Endothelial cell of umbilical vein (primary cell): ENCODE measurements around the gene TIAM1. TPM values are rescaled to one million over a fixed set of nuclear protein-coding genes. Genes with fewer than 3 reads are reported as not detected.

Experiments used
- BruUV-seq: library from RNA; stranded (reverse); fragments of 400-500 nt; replicated peaks from 2 replicates; lab custom pipeline; 2021; lab: Mats Ljungman, UMichigan
- CTCF ChIA-PET: fragments of 300-600, 350-600 bp; sonication (Branson Sonifier 250); formaldehyde crosslinking; loops from one replicate; lab custom pipeline; 2021; ENCODE audit warnings: antibody characterized with exemption, inconsistent platforms; lab: Charles Lee
- POLR2A ChIA-PET: fragments of 300-600, 350-600 bp; sonication (Branson Sonifier 250); formaldehyde crosslinking; loops from one replicate; lab custom pipeline; 2021; ENCODE audit warnings: antibody characterized with exemption, inconsistent platforms; lab: Charles Lee
- DNase-seq: peaks from one replicate; pipeline ENCODE4 v3.0.0-alpha.2; 2011; ENCODE audit warnings: low read depth, low spot score
- FAIRE-seq: peaks from 2 replicates; lab custom pipeline; 2011; peaks lifted over from hg19 to GRCh38; lab: Jason Lieb, UNC
- H2AFZ ChIP-seq: 2 replicates; pipeline ENCODE4 v1.6.0; 2012; ENCODE audit warnings: low read depth, low read length, control low read depth, inconsistent platforms
- H3K27ac ChIP-seq: 2 replicates; pipeline ENCODE4 v1.5.1; 2011; ENCODE audit warnings: low read depth, mild to moderate bottlenecking, control low read depth, low read length, moderate library complexity; ENCODE audit not compliant: insufficient read depth
- H3K27me3 ChIP-seq, 2 experiments: 2 replicates each; pipeline versions ENCODE4 v1.6.0 to v1.6.1; 2011; ENCODE audit warnings: low read length in 2 of 2, mixed read lengths in 1 of 2; ENCODE audit not compliant: control insufficient read depth in 2 of 2, insufficient read depth in 2 of 2
- H3K36me3 ChIP-seq, 2 experiments: 2 replicates in 1 of 2; 3 replicates in 1 of 2; pipeline ENCODE4 v1.5.1; 2011; ENCODE audit warnings: low read length in 2 of 2, mild to moderate bottlenecking in 1 of 2, moderate library complexity in 1 of 2; ENCODE audit not compliant: control insufficient read depth in 2 of 2, insufficient read depth in 2 of 2; ENCODE audit errors: extremely low read depth in 1 of 2
- H3K4me1 ChIP-seq: 3 replicates; pipeline ENCODE4 v1.5.1; 2011; ENCODE audit warnings: mild to moderate bottlenecking, low read length; ENCODE audit not compliant: control insufficient read depth, insufficient read depth; ENCODE audit errors: extremely low read depth
- H3K4me2 ChIP-seq: 2 replicates; pipeline ENCODE4 v1.6.1; 2011; ENCODE audit warnings: low read length, control low read depth, mixed read lengths; ENCODE audit not compliant: insufficient read depth
- H3K4me3 ChIP-seq, 3 experiments: fragments of 200-600 bp in 1 of 3; sonication (generic), shearing (Covaris generic) in 1 of 3; replicated peaks in 1 of 3; 2 replicates each; pipeline ENCODE4 v1.5.1; 2011 to 2016; ENCODE audit warnings: control low read depth in 3 of 3, low read length in 3 of 3, mild to moderate bottlenecking in 2 of 3, inconsistent platforms in 1 of 3, low read depth in 1 of 3, moderate library complexity in 1 of 3; ENCODE audit not compliant: insufficient read depth in 1 of 3
- H3K79me2 ChIP-seq: 2 replicates; pipeline ENCODE4 v1.6.0; 2012; ENCODE audit warnings: low read length, inconsistent platforms; ENCODE audit not compliant: control insufficient read depth, insufficient read depth
- H3K9ac ChIP-seq: replicated peaks from 2 replicates; pipeline ENCODE3; 2011; ENCODE audit warnings: low read length, control low read depth; ENCODE audit not compliant: insufficient read depth; ENCODE audit errors: extremely low read depth
- H3K9me1 ChIP-seq: replicated peaks from 3 replicates; pipeline ENCODE4 v1.6.0; 2011; ENCODE audit warnings: mild to moderate bottlenecking, low read length; ENCODE audit not compliant: control insufficient read depth, insufficient read depth; ENCODE audit errors: extremely low read depth
- H3K9me3 ChIP-seq: replicated peaks from 2 replicates; pipeline ENCODE4 v1.5.1; 2012; ENCODE audit warnings: low read length, inconsistent platforms; ENCODE audit not compliant: control insufficient read depth, insufficient read depth
- H4K20me1 ChIP-seq: replicated peaks from 2 replicates; pipeline ENCODE3; 2011; ENCODE audit warnings: mild to moderate bottlenecking, low read length; ENCODE audit not compliant: control insufficient read depth, insufficient read depth; ENCODE audit errors: extremely low read depth
- CTCF ChIP-seq, 2 donors: IDR thresholded peaks; 1 replicate in 1 of 2; 2 replicates in 1 of 2; pipeline ENCODE4 v1.5.1; 2011; ENCODE audit warnings: low read length in 2 of 2, mild to moderate bottlenecking in 2 of 2, moderate library complexity in 2 of 2, control low read depth in 1 of 2, inconsistent platforms in 1 of 2, low read depth in 1 of 2; ENCODE audit not compliant: insufficient read depth in 1 of 2; ENCODE audit errors: extremely low read depth in 1 of 2
- EZH2 ChIP-seq: IDR thresholded peaks from 2 replicates; pipeline ENCODE4 v1.6.1; 2012; ENCODE audit warnings: borderline replicate concordance, low read depth, mild to moderate bottlenecking, moderate library complexity, low read length, inconsistent platforms; ENCODE audit not compliant: severe bottlenecking
- FOS ChIP-seq: IDR thresholded peaks from 2 replicates; pipeline ENCODE4 v1.6.1; 2011; ENCODE audit warnings: mild to moderate bottlenecking, low read length, moderate library complexity, borderline replicate concordance; ENCODE audit not compliant: insufficient read depth
- GATA2 ChIP-seq: IDR thresholded peaks from 2 replicates; pipeline ENCODE4 v1.7.0; 2011; ENCODE audit warnings: low read depth, mild to moderate bottlenecking, moderate library complexity, mixed read lengths, low read length; ENCODE audit not compliant: insufficient read length, insufficient read depth
- JUN ChIP-seq: IDR thresholded peaks from 2 replicates; pipeline ENCODE4 v1.6.1; 2011; ENCODE audit warnings: borderline replicate concordance, low read depth; ENCODE audit not compliant: insufficient read length, insufficient read depth
- MAX ChIP-seq: IDR thresholded peaks from 2 replicates; pipeline ENCODE4 v1.6.1; 2011; ENCODE audit not compliant: insufficient read depth, insufficient read length
- MYC ChIP-seq: IDR thresholded peaks from one replicate; pipeline ENCODE4 v1.6.1; 2011; ENCODE audit warnings: mild to moderate bottlenecking, low read depth, low read length
- POLR2A ChIP-seq: IDR thresholded peaks from 2 replicates; pipeline ENCODE4 v1.6.1; 2012; ENCODE audit warnings: low read depth, mild to moderate bottlenecking, control low read depth, low read length
- POLR2AphosphoS5 ChIP-seq: IDR thresholded peaks from 2 replicates; pipeline ENCODE4 v1.6.1; 2012; ENCODE audit warnings: low read depth, mild to moderate bottlenecking, control low read depth, low read length, moderate library complexity; ENCODE audit not compliant: insufficient read depth
- dilution Hi-C: fragments of 300-500 bp; cut with MboI; formaldehyde crosslinking; loops from one replicate; pipeline ENCODE4 v1.15.0; 2019; ENCODE audit warnings: low sequenced_read_pairs; ENCODE audit not compliant: extremely low pct_ligation_motif_present
- intact Hi-C: fragments of 100-400 bp; cut with micrococcal nuclease; formaldehyde crosslinking; loops from one replicate; pipeline ENCODE4 v1.10.0; 2022
- polyA plus RNA-seq, 4 experiments: library from polyadenylated mRNA; depleted of rRNA in 3 of 4; stranded (reverse) in 3 of 4; unstranded in 1 of 4; fragments of >200 nt; gene quantifications; 2 replicates each; pipeline versions ENCODE4 v1.2.1 to v1.2.3, GENCODE V29; 2011 to 2012; ENCODE audit warnings: missing spikeins in 1 of 4
- total RNA-seq: library from RNA; stranded (reverse); gene quantifications from 2 replicates; pipeline ENCODE4 v1.2.3, GENCODE V29; 2021

TIAM1 gene
- total and polyA plus RNA-seq, 2 donors (not counting 3 experiments of a cell fraction or from before 2014, with no cell fraction given): 0.21 to 0.86 TPM

- Histone ChIP-seq H3K4me1 (peaks cover 9% of the 10 kb centered on the region), H3K4me3 (no peak overlapping the region), H3K27ac (no peak overlapping the region), H3K9ac (no peak overlapping the region), H3K9me1 (no peaks in the 10 kb centered on the region), H3K4me2 (no peak overlapping the region), H2AFZ (no peak overlapping the region), H3K27me3 (no peaks in the 10 kb centered on the region), H4K20me1 (no peaks in the 10 kb centered on the region), H3K36me3 (no peaks in the 10 kb centered on the region), H3K9me3 (no peaks in the 10 kb centered on the region), H3K79me2 (no peaks in the 10 kb centered on the region)
- FAIRE-seq (no peak), DNase-seq (no peak)
- TF ChIP-seq POLR2AphosphoS5 (no peak), GATA2 (no peak), FOS (no peak), CTCF (IDR thresholded peaks at IDR 0.05; ENCODE audit: extremely low read depth in 1 of 2, insufficient read depth in 1 of 2, low read depth in 1 of 2, low read length in 2 of 2) (no peak), MAX (no peak), MYC (no peak), EZH2 (no peak), JUN (no peak), POLR2A (no peak)
- dilution Hi-C loops (no loop called here), intact Hi-C loops (no loop called here)
- BruUV-seq: no TSS peak
- CTCF ChIA-PET: no interaction called here
- POLR2A ChIA-PET: no interaction called here
These were observed 14.1 kb upstream of the TIAM1 start for GRCh38 chr21:31358158-31358557.
